DMS114 treated with DMSO at 0.1 percent for 48 hours (cell line): ENCODE data around the gene DHRS2.
"Not testable (repeated sequence)": the region's sequence is repeated elsewhere in the genome, so short reads cannot be mapped to it uniquely, and the experiment has no call there.

Experiments
- DNase-seq: peaks from one replicate; lab custom pipeline; 2025; ENCODE audit not compliant: unreplicated experiment; lab: John Stamatoyannopoulos, UW

The DHRS2 gene

GRCh38 chr14:23631702-23632460, 4.3 kb upstream of the DHRS2 start:
- peak; percentile 23 for DNase-seq

GRCh38 chr14:23632461-23633159, 3.6 kb upstream of the DHRS2 start:
- DNase-seq = no peak

DNA sequence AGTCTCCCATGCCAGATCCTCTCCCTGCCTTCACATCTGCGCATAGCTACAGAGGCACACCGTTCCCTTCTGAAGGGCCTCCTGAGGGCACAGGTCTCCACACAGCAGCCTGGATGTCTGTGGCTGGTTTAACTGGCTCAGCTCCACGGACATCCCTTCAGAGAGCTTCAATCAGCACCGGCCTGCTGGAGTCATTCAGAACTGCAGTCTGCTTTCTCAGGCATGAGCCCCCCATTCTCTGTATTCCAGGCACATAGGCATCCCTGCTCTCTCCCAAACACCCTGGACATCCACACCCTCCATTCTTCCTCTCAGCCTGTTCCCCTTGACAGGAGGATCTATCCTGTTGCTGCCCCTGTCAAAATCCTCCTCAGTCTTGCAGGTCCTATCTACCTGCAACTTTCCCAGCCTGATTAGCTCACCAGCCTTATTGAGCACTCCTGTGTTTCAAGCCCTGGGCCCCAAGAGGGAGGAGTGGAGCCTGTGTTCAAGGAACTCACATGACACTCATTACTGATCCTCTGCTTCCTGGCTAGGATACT, 2.9 kb upstream of the DHRS2 start:
- no peak for DNase-seq

DNA sequence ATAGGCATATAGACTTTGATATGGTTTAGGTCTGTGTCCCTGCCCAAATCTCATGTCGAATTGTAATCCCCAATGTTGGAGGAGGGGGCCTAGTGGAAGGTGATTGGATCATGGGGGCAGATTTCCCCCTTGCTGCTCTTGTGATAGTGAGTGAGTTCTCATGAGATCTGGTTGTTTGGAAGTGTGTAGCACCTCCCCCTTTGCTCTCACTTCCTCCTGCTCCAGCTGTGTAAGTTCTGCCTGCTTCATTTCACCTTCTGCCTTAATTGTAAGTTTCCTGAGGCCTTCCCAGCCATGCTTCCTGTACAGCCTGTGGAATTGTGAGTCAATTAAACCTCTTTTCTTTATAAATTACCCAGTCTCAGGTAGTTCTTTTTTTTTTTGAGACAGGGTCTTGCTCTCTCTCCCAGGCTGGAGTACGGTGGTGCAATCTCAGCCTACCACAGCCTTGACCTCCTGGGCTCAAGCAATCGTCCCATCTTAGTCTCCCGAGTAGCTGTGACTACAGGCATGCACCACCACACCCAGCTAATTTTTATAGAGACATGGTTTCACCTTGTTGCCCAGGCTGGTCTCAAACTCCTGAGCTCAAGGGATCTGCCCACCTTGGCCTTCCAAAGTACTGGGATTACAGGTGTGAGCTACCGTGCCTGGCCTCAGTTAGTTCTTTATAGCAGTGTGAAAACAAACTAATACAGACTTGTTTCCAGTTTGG, 1.3 kb upstream of the DHRS2 start:
- not testable (repeated sequence) for DNase-seq

- DNase-seq = not testable (repeated sequence)
Observed at GRCh38 chr14:23637312-23637654, 1.1 kb downstream of the DHRS2 start.

GRCh38 chr14:23637655-23638413, 1.7 kb downstream of the DHRS2 start:
- DNase-seq = not testable (repeated sequence)

- DNase-seq = no peak
Observed at GRCh38 chr14:23638414-23639047, 2.4 kb downstream of the DHRS2 start.

DNA sequence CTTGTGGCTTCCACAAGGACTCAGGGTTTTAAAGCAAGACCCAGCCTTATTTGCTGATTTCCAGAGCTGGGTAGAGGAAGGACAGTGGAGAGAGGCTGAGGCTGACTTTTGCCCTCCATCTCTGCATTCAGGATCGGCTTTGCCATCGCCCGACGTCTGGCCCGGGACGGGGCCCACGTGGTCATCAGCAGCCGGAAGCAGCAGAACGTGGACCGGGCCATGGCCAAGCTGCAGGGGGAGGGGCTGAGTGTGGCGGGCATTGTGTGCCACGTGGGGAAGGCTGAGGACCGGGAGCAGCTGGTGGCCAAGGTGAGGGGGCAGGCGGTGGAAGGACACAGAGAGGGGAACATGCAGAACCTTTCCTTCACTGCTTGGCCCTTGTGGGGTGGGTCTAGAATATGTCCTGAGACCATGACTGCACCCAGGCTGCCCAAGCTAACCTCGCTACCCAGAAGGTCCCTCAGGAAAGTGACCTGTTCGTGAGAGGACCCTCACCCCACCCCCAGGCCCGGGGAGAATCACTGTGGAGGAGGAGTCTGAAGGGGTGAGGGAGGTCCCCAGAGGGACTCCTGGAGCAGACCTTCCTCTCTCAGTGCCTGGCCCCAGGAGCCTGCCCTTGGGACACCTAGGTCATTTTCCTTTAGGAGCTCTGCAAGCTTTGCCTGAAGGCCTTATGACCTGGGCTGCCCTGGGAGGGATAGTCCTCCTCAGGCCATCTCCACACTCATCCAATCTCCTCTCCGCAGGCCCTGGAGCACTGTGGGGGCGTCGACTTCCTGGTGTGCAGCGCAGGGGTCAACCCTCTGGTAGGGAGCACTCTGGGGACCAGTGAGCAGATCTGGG, 3.1 kb downstream of the DHRS2 start:
- DNase-seq = no peak

DNA sequence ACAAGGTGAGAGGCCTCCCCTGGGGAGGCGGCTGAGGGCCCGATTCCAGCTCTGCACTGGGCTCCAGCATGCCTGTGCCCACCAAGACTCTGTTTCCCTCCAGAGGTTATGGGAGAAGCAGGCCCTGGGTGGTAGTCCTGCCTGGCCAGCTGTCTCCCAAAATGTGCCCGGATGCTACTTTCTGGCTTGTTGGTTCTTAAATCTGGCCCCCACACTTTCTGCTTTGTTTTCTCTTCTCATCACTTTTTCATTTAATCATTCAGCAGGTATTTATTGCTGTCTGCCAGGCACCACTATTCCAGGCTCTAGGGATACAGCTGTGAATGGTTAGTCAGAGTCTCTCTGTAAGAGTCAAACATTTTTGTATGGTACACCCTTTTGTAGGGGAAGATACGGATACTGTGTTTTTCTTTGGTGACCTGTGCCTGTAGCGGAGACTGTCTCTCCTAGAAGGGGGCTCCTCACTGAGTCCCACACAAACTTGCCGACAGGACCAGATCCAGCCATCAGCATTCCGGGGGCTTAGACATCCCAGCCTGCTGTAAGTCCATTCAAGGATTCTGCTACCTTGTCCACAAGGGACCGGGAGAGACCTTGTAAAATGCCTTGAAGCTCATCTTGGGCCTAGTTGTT, 3.8 kb downstream of the DHRS2 start:
- no peak for DNase-seq

DNA sequence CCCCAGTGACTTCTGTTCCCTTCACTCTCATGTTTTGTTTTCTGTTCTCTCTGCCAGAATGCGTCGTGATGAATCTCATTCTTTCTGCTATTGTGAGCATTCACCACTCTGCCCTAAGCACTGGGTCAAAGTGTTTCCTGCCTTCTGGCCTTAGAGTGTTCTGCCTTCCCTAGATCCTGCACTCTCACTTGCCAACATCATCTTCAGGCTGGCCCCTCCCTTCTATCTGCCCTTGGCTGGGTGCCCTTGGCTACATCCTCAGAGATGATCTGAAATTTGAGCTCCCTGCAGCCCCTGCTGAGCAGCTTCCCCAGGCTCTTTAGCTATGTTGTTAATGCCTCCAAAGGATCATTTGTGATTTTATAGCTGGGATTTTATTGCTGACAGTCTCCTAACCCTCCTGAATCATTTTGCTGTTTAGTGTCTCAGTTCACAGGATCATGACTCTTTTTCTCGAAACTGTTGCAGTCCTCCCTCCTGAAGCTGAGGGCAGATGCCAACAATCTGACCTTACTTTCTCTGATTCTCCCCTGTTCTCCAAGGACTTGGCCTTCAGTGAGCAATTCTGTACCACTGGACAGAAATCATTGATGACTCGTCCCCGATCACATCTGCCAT, 4.5 kb downstream of the DHRS2 start:
- DNase-seq = no peak

- no peak for DNase-seq
Observed at GRCh38 chr14:23641180-23641914, 5.2 kb downstream of the DHRS2 start.

GRCh38 chr14:23641915-23642588, 5.9 kb downstream of the DHRS2 start:
- no peak for DNase-seq

DNA sequence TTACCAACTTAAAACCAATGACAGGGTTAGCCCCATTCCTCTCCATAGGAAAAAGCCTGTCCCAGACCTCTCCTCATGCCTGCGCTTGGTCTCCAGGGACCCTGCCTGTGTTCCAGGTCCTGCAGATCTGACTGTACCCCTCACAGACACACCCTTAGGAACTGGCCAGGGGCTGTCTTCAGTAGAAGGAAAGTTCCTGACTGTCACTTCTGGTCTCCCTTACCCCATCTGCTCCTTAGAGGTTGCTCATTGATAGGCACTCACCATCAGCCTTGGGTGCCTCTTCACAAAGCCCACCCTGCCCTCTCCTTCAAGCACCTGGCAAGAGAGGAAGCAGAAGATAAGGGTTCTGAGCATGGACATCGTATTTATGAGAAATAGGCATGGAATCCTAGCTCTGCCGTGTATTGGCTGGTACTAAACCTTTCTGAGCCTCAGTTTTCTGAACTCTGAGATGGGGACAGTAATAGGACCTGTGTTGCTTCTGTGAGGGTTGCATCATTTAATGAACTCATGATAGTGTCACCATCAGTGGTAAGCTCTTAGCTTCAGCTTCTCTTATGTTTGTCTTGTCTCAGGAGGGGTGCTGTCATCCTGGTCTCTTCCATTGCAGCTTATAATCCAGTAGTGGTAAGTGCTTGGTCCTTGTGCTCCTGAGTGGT, 7.5 kb downstream of the DHRS2 start:
- DNase-seq = no peak

- no peak for DNase-seq
Observed at GRCh38 chr14:23644195-23644918, 8.2 kb downstream of the DHRS2 start.

- DNase-seq = no peak
Observed at GRCh38 chr14:23644919-23645336, 8.8 kb downstream of the DHRS2 start.

- DNase-seq = no peak
Observed at GRCh38 chr14:23645504-23645811, 9.3 kb downstream of the DHRS2 start.
